Measurements from ENCODE around the gene NPIPB8. TPM values are rescaled to one million over a fixed set of nuclear protein-coding genes. Genes with fewer than 3 reads are reported as not detected.
"Not testable (repeated sequence)": the region's sequence is repeated elsewhere in the genome, so short reads cannot be mapped to it uniquely, and the experiment has no call there.

NPIPB8 gene
- total and polyA plus RNA-seq, 4 experiments from 2014 or later: not detected

DNA sequence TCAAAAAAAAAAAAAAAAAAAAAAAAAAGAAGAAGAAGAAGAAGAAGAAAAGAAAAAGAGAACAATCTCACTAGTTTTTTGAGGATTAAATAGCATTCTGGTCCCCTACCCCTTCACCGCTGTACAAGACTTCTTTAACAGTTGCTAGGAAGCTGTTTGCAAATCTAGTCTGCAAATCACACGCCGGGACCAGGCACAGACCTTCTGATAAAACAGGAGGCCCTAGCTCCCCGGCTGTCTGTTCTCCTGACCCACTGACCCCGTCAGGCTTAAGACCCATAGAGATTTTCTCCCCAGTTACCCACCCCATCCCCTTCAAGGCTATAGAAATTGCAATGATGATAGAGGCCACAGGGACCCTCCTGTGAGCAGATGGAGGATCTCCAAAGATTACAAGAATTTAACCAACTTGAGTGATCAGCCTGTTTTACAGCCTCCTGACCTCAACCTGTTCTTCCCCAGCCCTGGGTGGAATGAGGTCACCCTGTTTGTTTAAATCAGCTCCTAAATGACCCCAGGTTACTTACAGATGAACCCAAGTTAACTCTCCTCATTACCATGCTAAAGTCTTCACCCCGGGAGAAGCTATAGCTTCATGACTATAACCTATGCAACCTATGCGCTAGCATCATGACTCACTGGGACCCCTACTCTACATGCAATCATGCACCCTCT is 16.2 kb upstream of the NPIPB8 start:
- CTCF ChIA-PET (ENCODE audit: partially characterized antibody): no interaction called here
- no peaks in the 10 kb centered on the region for H3K36me3 ChIP-seq (ENCODE audit: insufficient read depth, low read length)
- Mint-ChIP-seq H3K36me3 (peaks cover 3 to 8% of the 10 kb centered on the region in 2 donors), H3K4me3 (peak overlapping the region; percentile 4 to 89 (median 82)), H3K9me3 (no peaks in the 10 kb centered on the region), H3K27me3 (no peaks in the 10 kb centered on the region), H3K27ac (peak overlapping the region; percentile 5 to 66 (median 17)), H3K4me1 (peaks cover 8 to 27% (median 16%) of the 10 kb centered on the region in 4 donors)
- intact Hi-C loops (cut with micrococcal nuclease): no loop called here
- DNase-seq: no peak
- no peak overlapping the region for H3K4me3 ChIP-seq (ENCODE audit: low read length in 2 of 2)
- H3K9me3 ChIP-seq (ENCODE audit: control insufficient read depth in 1 of 2, low read length in 2 of 2): no peaks in the 10 kb centered on the region
- no peaks in the 10 kb centered on the region for H3K27me3 ChIP-seq (ENCODE audit: insufficient read depth, low read length)
- no peak overlapping the region for H3K27ac ChIP-seq (ENCODE audit: low read depth, low read length)
- H3K4me1 ChIP-seq (ENCODE audit: insufficient read depth, low read length): peaks cover 13% of the 10 kb centered on the region
- POLR2A ChIA-PET (ENCODE audit: partially characterized antibody): interaction anchor here (0.9 kb wide), 1 partner anchor 127 kb away, joined by 3 read pairs; the partner anchor contains the start of gene APOBR

DNA sequence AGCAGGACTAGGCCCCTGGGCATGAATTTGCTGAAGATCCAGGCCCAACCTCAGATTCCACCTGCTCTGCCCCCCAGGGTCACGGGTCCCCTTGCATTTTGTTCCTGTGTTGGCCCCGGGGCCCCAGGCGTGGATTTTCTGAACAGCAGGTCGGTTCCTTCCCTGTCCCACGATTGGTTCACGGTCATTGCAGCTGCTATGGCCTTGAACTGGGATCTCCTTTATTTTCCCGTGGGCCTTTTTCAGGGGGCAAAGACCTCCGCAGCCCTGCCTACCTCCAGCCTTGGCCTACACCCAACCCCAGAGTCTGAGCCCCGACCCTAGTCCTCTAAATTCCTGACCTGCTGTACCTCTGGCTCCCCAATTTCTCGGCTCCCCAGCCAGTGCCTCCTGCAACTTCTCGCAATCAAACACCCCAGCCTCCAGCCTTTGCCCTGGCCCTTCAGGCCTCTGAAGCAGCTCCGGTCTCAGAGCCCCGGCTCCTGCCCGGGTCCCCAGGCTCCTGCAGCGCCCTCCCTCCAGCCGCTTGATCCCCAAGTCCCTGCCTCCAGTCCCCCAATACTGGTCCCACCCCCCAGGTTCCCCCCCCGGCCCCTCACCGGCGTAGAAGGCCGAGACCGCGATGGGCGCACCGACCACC is 15.2 kb upstream of the NPIPB8 start:
- H3K9me3 Mint-ChIP-seq, DNase-seq: not testable (repeated sequence)
- POLR2A ChIA-PET (ENCODE audit: partially characterized antibody): interaction anchor here (0.9 kb wide), 1 partner anchor 313 kb away, joined by 4 read pairs; no protein-coding TSS in a partner anchor

DNA sequence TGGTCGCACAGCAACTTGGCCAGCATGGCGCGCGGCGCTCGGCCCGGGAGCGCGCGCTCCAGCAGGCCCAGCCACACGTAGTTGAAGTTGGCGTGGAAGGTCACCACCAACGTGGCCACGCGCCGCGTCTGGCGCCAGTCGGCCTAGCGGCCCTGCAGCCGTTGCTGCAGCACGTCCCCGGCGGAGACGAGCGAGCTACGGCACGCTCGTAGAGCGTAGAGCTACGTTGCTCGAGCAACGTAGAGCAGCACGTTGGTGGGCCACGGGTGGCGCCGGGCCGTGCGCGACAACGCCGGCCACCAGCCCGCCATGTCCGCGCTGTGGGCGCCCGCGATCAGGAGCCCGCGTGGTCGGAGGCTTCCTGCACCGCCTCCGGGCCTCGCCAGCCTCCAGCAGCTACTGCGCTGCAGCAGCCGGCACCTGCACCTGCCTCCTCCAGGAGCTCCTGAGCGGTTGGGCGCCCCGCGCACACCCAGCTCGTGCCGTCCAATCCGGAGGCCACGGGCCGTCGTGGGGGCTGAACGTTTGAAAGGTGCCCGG is 14.6 kb upstream of the NPIPB8 start:
- H3K4me1 ChIP-seq (ENCODE audit: insufficient read depth, low read length): peaks cover 13% of the 10 kb centered on the region
- peak; percentile 57 to 73 (median 66) for DNase-seq
- no peaks in the 10 kb centered on the region for H3K9me3 ChIP-seq (ENCODE audit: control insufficient read depth in 1 of 2, low read length in 2 of 2)
- Mint-ChIP-seq H3K27ac (peak overlapping the region in 5 of 7 donors; percentile 18 to 86 (median 42)), H3K9me3 (no peaks in the 10 kb centered on the region), H3K4me3 (peak overlapping the region; percentile 78 to 89 (median 84)), H3K4me1 (peaks cover 8 to 27% (median 16%) of the 10 kb centered on the region in 4 donors), H3K27me3 (peaks cover 0 to 3% of the 10 kb centered on the region in 2 donors), H3K36me3 (peaks cover 3 to 5% of the 10 kb centered on the region in 2 donors)
- POLR2A ChIA-PET (ENCODE audit: partially characterized antibody): interaction anchor here (0.9 kb wide), 1 partner anchor 313 kb away, joined by 4 read pairs; no protein-coding TSS in a partner anchor
- no peaks in the 10 kb centered on the region for H3K27me3 ChIP-seq (ENCODE audit: insufficient read depth, low read length)
- H3K4me3 ChIP-seq (ENCODE audit: low read length in 2 of 2): peak overlapping the region in 1 of 2 donors; percentile 47
- peak overlapping the region; percentile 21 for H3K27ac ChIP-seq (ENCODE audit: low read depth, low read length)
- intact Hi-C loops (cut with micrococcal nuclease): no loop called here
- CTCF ChIA-PET (ENCODE audit: partially characterized antibody): no interaction called here
- H3K36me3 ChIP-seq (ENCODE audit: insufficient read depth, low read length): no peaks in the 10 kb centered on the region

More for the DNA sequence above, 15.2 kb upstream of the NPIPB8 start:
- peak overlapping the region; percentile 21 for H3K27ac ChIP-seq (ENCODE audit: low read depth, low read length)
- H3K27me3 Mint-ChIP-seq; CTCF ChIA-PET (ENCODE audit: partially characterized antibody); H3K9me3 ChIP-seq (ENCODE audit: control insufficient read depth in 1 of 2, low read length in 2 of 2); H3K36me3 ChIP-seq (ENCODE audit: insufficient read depth, low read length); H3K27me3 ChIP-seq (ENCODE audit: insufficient read depth, low read length); H3K36me3 Mint-ChIP-seq; intact Hi-C loops (cut with micrococcal nuclease): not testable (repeated sequence)
- H3K4me1 ChIP-seq (ENCODE audit: insufficient read depth, low read length): peaks cover 13% of the 10 kb centered on the region
- Mint-ChIP-seq H3K4me1 (peaks cover 8 to 27% (median 16%) of the 10 kb centered on the region in 4 donors), H3K27ac (peak overlapping the region; percentile 30 to 82 (median 53)), H3K4me3 (peak overlapping the region; percentile 78 to 89 (median 84))
- H3K4me3 ChIP-seq (ENCODE audit: low read length in 2 of 2): peak overlapping the region in 1 of 2 donors; percentile 47

DNA sequence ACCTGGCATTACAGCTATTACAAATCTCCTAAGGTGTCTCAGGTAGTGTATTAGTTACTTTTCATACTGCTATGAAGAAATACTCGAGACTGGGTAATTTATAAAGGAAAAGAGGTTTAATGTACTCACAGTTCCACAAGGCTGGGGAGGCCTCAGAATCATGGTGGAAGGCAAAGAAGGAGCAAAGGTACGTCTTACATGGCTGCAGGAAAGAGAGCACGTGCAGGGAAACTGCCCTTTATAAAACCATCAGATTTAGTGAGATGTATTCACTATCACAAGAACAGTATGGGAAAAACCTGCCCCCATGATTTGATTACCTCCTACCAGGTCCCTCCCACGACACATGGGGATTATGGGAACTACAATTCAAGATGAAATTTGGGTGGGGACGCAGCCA is 7.0 kb upstream of the NPIPB8 start:
- H3K27me3 ChIP-seq (ENCODE audit: insufficient read depth, low read length); H3K9me3 ChIP-seq (ENCODE audit: control insufficient read depth in 1 of 2, low read length in 2 of 2); H3K4me1 Mint-ChIP-seq; POLR2A ChIA-PET (ENCODE audit: partially characterized antibody); DNase-seq; H3K27me3 Mint-ChIP-seq; H3K27ac ChIP-seq (ENCODE audit: low read depth, low read length); H3K27ac Mint-ChIP-seq; H3K4me3 Mint-ChIP-seq; H3K36me3 ChIP-seq (ENCODE audit: insufficient read depth, low read length); intact Hi-C loops (cut with micrococcal nuclease); H3K36me3 Mint-ChIP-seq; H3K9me3 Mint-ChIP-seq; H3K4me1 ChIP-seq (ENCODE audit: insufficient read depth, low read length); H3K4me3 ChIP-seq (ENCODE audit: low read length in 2 of 2); CTCF ChIA-PET (ENCODE audit: partially characterized antibody): not testable (repeated sequence)

GRCh38 chr16:28636093-28636823 is 1.6 kb upstream of the NPIPB8 start:
- H3K27me3 Mint-ChIP-seq; H3K4me3 ChIP-seq (ENCODE audit: low read length in 2 of 2); H3K27me3 ChIP-seq (ENCODE audit: insufficient read depth, low read length); intact Hi-C loops (cut with micrococcal nuclease); H3K9me3 ChIP-seq (ENCODE audit: control insufficient read depth in 1 of 2, low read length in 2 of 2); H3K4me3 Mint-ChIP-seq; POLR2A ChIA-PET (ENCODE audit: partially characterized antibody); H3K36me3 ChIP-seq (ENCODE audit: insufficient read depth, low read length); CTCF ChIA-PET (ENCODE audit: partially characterized antibody); H3K27ac Mint-ChIP-seq; H3K4me1 ChIP-seq (ENCODE audit: insufficient read depth, low read length); H3K27ac ChIP-seq (ENCODE audit: low read depth, low read length); H3K36me3 Mint-ChIP-seq; DNase-seq; H3K4me1 Mint-ChIP-seq; H3K9me3 Mint-ChIP-seq: not testable (repeated sequence)

DNA sequence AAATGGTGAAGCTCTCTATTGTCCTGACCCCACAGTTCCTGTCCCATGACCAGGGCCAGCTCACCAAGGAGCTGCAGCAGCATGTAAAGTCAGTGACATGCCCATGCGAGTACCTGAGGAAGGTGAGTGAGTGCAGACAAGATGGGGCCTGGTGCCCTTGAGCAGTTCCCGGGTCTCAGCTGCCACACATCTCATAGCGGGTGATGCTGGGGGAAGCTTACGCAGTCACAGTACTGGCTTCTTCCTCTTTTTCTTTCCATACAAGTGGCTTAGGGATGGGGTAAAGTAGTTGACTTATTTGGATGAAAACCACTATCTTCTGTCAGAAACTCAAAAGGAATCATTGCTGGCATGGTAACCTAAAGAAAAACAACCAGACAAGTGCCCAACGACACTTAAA is 494 bp downstream of the NPIPB8 start:
- H3K27me3 ChIP-seq (ENCODE audit: insufficient read depth, low read length); H3K9me3 ChIP-seq (ENCODE audit: control insufficient read depth in 1 of 2, low read length in 2 of 2); H3K4me1 Mint-ChIP-seq; H3K9me3 Mint-ChIP-seq; DNase-seq; H3K36me3 Mint-ChIP-seq; H3K27ac Mint-ChIP-seq; POLR2A ChIA-PET (ENCODE audit: partially characterized antibody); intact Hi-C loops (cut with micrococcal nuclease); H3K4me3 Mint-ChIP-seq; H3K4me3 ChIP-seq (ENCODE audit: low read length in 2 of 2); H3K27me3 Mint-ChIP-seq; H3K36me3 ChIP-seq (ENCODE audit: insufficient read depth, low read length); CTCF ChIA-PET (ENCODE audit: partially characterized antibody); H3K4me1 ChIP-seq (ENCODE audit: insufficient read depth, low read length); H3K27ac ChIP-seq (ENCODE audit: low read depth, low read length): not testable (repeated sequence)

GRCh38 chr16:28639959-28640358 is 2.1 kb downstream of the NPIPB8 start:
- H3K27ac Mint-ChIP-seq: not testable (repeated sequence)

More at GRCh38 chr16:28639959-28640358, 2.1 kb downstream of the NPIPB8 start:
- H3K4me1 ChIP-seq (ENCODE audit: insufficient read depth, low read length); intact Hi-C loops (cut with micrococcal nuclease); CTCF ChIA-PET (ENCODE audit: partially characterized antibody); H3K36me3 ChIP-seq (ENCODE audit: insufficient read depth, low read length); POLR2A ChIA-PET (ENCODE audit: partially characterized antibody); H3K36me3 Mint-ChIP-seq; H3K27me3 ChIP-seq (ENCODE audit: insufficient read depth, low read length); H3K4me3 Mint-ChIP-seq; H3K27ac ChIP-seq (ENCODE audit: low read depth, low read length); H3K9me3 ChIP-seq (ENCODE audit: control insufficient read depth in 1 of 2, low read length in 2 of 2); H3K4me3 ChIP-seq (ENCODE audit: low read length in 2 of 2); H3K4me1 Mint-ChIP-seq; H3K9me3 Mint-ChIP-seq; H3K27me3 Mint-ChIP-seq; DNase-seq: not testable (repeated sequence)
